Measurements from ENCODE around the gene TMEM200A.

TMEM200A gene

DNA sequence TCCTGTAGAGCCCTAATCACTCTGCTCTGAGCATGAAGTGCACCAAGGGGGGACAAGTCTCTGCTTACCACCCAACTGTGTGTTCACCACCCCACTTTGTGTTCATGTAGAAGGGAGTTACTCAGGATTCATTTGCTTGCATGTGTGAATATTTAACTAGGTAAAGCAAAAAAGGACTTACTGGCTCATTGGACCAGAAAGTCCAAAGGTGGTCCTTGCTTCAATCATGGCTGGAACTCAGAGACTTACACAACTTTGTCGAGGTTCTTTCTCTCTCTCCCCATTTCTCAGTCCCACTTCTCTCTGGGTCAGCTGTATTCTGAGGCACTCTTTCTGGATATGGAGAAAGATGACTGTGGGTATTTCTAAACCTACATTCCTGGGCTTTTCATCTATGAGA lies 4.0 kb downstream of the TMEM200A start:
- Histone ChIP-seq H3K4me1 (ENCODE audit: low read length) (no peaks in the 10 kb centered on the region), H4K20me1 (ENCODE audit: insufficient read depth, low read length) (peaks cover 15% of the 10 kb centered on the region; the same call in 1 of the 2 replicates), H3K27me3 (ENCODE audit: low read depth, low read length) (no peaks in the 10 kb centered on the region), H2AFZ (ENCODE audit: low read depth, low read length) (no peak overlapping the region), H3K27ac (ENCODE audit: low read length) (no peak overlapping the region), H3K4me3 (ENCODE audit: low read length) (no peak overlapping the region), H3K9ac (ENCODE audit: low read length) (no peak overlapping the region), H3K36me3 (replicated peaks; ENCODE audit: low read depth, low read length) (no peaks in the 10 kb centered on the region), H3K9me3 (ENCODE audit: insufficient read depth, low read length) (no peaks in the 10 kb centered on the region), H3K4me2 (ENCODE audit: low read length) (no peak overlapping the region), H3K79me2 (ENCODE audit: low read length) (no peaks in the 10 kb centered on the region)
- TF ChIP-seq, protein P1, sequence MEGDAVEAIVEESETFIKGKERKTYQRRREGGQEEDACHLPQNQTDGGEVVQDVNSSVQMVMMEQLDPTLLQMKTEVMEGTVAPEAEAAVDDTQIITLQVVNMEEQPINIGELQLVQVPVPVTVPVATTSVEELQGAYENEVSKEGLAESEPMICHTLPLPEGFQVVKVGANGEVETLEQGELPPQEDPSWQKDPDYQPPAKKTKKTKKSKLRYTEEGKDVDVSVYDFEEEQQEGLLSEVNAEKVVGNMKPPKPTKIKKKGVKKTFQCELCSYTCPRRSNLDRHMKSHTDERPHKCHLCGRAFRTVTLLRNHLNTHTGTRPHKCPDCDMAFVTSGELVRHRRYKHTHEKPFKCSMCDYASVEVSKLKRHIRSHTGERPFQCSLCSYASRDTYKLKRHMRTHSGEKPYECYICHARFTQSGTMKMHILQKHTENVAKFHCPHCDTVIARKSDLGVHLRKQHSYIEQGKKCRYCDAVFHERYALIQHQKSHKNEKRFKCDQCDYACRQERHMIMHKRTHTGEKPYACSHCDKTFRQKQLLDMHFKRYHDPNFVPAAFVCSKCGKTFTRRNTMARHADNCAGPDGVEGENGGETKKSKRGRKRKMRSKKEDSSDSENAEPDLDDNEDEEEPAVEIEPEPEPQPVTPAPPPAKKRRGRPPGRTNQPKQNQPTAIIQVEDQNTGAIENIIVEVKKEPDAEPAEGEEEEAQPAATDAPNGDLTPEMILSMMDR (IDR thresholded peaks at IDR 0.05; ENCODE audit: low read depth, low read length), result no peak
- no peak for TF ChIP-seq EZH2phosphoT487 (IDR thresholded peaks at IDR 0.05; ENCODE audit: low read depth)

DNA sequence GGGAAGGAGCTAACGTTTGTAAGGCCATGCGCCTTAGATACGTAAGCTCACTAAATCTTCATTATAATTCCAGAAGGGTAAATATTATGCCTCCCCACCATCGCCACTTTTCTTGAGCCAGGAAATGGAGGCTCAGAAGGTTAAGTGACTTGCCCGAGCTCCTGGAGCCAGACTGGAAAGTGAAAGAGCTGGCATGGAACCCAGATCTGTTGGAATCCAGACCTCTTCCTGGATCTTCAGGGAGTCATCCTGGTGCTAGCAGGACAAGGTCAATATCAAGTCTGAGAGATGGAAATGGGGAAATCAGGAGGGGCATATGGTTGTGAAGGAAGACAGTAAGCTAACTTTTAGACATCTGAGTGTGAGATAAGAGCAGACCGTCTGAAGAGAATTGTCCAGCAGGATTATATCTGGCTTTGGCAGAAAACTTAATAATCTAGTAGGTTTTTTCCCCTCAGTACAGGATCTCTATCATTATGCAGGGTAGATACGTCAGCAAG lies 6.2 kb downstream of the TMEM200A start:
- Histone ChIP-seq H4K20me1 (ENCODE audit: insufficient read depth, low read length) (peaks cover 15% of the 10 kb centered on the region; the same call in 1 of the 2 replicates), H3K27ac (ENCODE audit: low read length) (no peak overlapping the region), H3K4me3 (ENCODE audit: low read length) (no peak overlapping the region), H3K9ac (ENCODE audit: low read length) (no peak overlapping the region), H3K79me2 (ENCODE audit: low read length) (no peaks in the 10 kb centered on the region; the same call in 1 of the 2 replicates), H3K9me3 (ENCODE audit: insufficient read depth, low read length) (no peaks in the 10 kb centered on the region), H2AFZ (ENCODE audit: low read depth, low read length) (no peak overlapping the region), H3K27me3 (ENCODE audit: low read depth, low read length) (no peaks in the 10 kb centered on the region), H3K4me1 (ENCODE audit: low read length) (no peaks in the 10 kb centered on the region), H3K4me2 (ENCODE audit: low read length) (no peak overlapping the region), H3K36me3 (replicated peaks; ENCODE audit: low read depth, low read length) (no peaks in the 10 kb centered on the region)
- TF ChIP-seq, protein P1 (IDR thresholded peaks at IDR 0.05; ENCODE audit: low read depth, low read length), result no peak
- no peak for TF ChIP-seq EZH2phosphoT487 (IDR thresholded peaks at IDR 0.05; ENCODE audit: low read depth)

DNA sequence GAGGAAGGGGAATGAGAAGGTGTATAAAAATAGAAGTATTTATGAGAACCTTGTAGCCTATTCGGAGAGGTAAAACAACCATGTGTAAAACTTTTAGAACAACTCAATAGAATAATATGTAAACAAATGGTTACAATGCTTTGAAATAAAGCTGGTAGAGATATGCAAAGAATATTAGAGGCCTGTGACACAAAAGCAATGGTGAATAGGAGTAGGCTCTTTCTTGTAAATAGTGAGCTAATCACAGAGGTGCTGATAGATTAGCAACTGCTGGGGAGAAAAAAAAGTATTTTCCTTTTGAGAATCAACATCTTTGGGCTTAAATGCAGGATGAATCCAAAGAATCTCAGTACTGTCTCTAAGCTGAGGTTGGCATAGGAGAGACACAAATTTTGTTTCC lies 7.0 kb downstream of the TMEM200A start:
- Histone ChIP-seq H3K4me1 (ENCODE audit: low read length) (no peaks in the 10 kb centered on the region), H3K79me2 (ENCODE audit: low read length) (no peaks in the 10 kb centered on the region; the same call in 1 of the 2 replicates), H3K27me3 (ENCODE audit: low read depth, low read length) (no peaks in the 10 kb centered on the region), H3K4me2 (ENCODE audit: low read length) (no peak overlapping the region), H2AFZ (ENCODE audit: low read depth, low read length) (no peak overlapping the region), H3K27ac (ENCODE audit: low read length) (no peak overlapping the region), H4K20me1 (ENCODE audit: insufficient read depth, low read length) (peaks cover 15% of the 10 kb centered on the region; the same call in 1 of the 2 replicates), H3K9me3 (ENCODE audit: insufficient read depth, low read length) (no peaks in the 10 kb centered on the region), H3K36me3 (replicated peaks; ENCODE audit: low read depth, low read length) (no peaks in the 10 kb centered on the region), H3K9ac (ENCODE audit: low read length) (no peak overlapping the region), H3K4me3 (ENCODE audit: low read length) (no peak overlapping the region)
- TF ChIP-seq EZH2phosphoT487 (IDR thresholded peaks at IDR 0.05; ENCODE audit: low read depth), result no peak
- TF ChIP-seq, protein P1 (IDR thresholded peaks at IDR 0.05; ENCODE audit: low read depth, low read length), result no peak

DNA sequence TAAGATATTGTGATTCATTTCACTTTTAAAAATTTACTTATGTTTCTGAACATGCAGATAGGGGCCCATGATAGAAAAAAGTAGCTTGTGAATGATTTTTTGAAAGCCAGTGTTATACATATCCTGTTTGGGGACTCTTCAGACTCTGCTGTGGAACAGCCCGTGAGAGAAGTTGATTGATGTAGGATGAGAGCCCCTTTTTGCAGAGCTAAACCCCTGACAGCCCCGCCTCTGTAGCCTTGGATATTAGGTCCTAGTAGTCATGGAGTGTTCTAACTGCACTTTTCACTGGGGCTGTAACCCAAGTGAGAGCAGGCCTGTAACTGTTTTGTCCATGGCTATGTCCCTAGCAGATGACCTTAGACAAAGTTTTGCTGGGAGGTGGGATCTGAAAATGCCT lies 8.2 kb downstream of the TMEM200A start:
- H3K4me3 ChIP-seq (ENCODE audit: low read length), result no peak overlapping the region

More for the DNA sequence above, 8.2 kb downstream of the TMEM200A start:
- Histone ChIP-seq H3K4me1 (ENCODE audit: low read length) (no peaks in the 10 kb centered on the region), H3K9ac (ENCODE audit: low read length) (no peak overlapping the region), H4K20me1 (ENCODE audit: insufficient read depth, low read length) (0 out of 2 replicates have a peak, but pooled peaks cover 10% of the 10 kb centered on the region), H3K79me2 (ENCODE audit: low read length) (no peaks in the 10 kb centered on the region; the same call in 1 of the 2 replicates), H3K4me2 (ENCODE audit: low read length) (no peak overlapping the region), H2AFZ (ENCODE audit: low read depth, low read length) (no peak overlapping the region), H3K27ac (ENCODE audit: low read length) (no peak overlapping the region), H3K9me3 (ENCODE audit: insufficient read depth, low read length) (no peaks in the 10 kb centered on the region), H3K27me3 (ENCODE audit: low read depth, low read length) (no peaks in the 10 kb centered on the region), H3K36me3 (replicated peaks; ENCODE audit: low read depth, low read length) (no peaks in the 10 kb centered on the region)
- TF ChIP-seq, protein P1 (IDR thresholded peaks at IDR 0.05; ENCODE audit: low read depth, low read length), result no peak
- no peak for TF ChIP-seq EZH2phosphoT487 (IDR thresholded peaks at IDR 0.05; ENCODE audit: low read depth)

All from OCI-LY3 (cell line).